ENCODE results near the gene GBA3.

Gene GBA3

DNA sequence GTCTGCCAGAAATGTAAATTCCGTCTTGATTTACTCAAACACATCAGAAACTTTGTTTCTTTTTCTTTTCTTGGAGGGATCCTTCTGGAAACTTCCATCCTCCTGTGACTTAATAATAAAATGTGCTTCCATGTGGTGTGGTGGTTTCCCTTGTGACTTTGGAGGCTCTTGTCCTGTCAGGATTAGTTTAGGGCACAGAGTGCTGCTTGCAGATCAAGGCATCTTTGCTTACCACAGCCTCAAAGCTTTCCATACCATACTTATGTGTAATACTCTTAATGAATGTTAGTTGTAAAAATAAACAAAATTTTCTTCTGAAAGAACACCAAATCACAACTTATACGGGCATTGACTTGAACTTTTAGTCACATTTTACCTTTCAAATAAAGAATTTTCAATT lies 27.4 kb downstream of the GBA3 start:
- Histone ChIP-seq H3K4me3 (ENCODE audit: insufficient read depth, low read length, poor library complexity, severe bottlenecking) (no peak overlapping the region), H3K9ac (ENCODE audit: low read length) (no peak overlapping the region), H3K9me3 (ENCODE audit: insufficient read depth, low read length) (no peaks in the 10 kb centered on the region), H3F3A (ENCODE audit: insufficient read depth) (no peaks in the 10 kb centered on the region), H2AFZ (ENCODE audit: low read depth, low read length, severe bottlenecking) (no peak overlapping the region), H3K36me3 (ENCODE audit: low read length) (no peaks in the 10 kb centered on the region), H3K4me2 (ENCODE audit: low read depth, low read length, poor library complexity, severe bottlenecking) (no peak overlapping the region), H3K27me3 (ENCODE audit: low read length) (no peaks in the 10 kb centered on the region), H3K79me2 (ENCODE audit: insufficient read depth, low read length) (no peaks in the 10 kb centered on the region), H4K20me1 (ENCODE audit: low read depth, low read length) (no peaks in the 10 kb centered on the region), H3K9me2 (replicated peaks; ENCODE audit: insufficient read depth, low read length) (no peaks in the 10 kb centered on the region), H3K27ac (ENCODE audit: low read depth, low read length) (no peak overlapping the region)
- TF ChIP-seq, protein P1, sequence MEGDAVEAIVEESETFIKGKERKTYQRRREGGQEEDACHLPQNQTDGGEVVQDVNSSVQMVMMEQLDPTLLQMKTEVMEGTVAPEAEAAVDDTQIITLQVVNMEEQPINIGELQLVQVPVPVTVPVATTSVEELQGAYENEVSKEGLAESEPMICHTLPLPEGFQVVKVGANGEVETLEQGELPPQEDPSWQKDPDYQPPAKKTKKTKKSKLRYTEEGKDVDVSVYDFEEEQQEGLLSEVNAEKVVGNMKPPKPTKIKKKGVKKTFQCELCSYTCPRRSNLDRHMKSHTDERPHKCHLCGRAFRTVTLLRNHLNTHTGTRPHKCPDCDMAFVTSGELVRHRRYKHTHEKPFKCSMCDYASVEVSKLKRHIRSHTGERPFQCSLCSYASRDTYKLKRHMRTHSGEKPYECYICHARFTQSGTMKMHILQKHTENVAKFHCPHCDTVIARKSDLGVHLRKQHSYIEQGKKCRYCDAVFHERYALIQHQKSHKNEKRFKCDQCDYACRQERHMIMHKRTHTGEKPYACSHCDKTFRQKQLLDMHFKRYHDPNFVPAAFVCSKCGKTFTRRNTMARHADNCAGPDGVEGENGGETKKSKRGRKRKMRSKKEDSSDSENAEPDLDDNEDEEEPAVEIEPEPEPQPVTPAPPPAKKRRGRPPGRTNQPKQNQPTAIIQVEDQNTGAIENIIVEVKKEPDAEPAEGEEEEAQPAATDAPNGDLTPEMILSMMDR (IDR thresholded peaks at IDR 0.05; ENCODE audit: insufficient read depth, low read length, poor library complexity, severe bottlenecking) = no peak
- no peak for TF ChIP-seq EZH2phosphoT487 (conservative IDR thresholded peaks at IDR 0.05; ENCODE audit: low read length)

- H3K27me3 ChIP-seq (ENCODE audit: low read length) = no peaks in the 10 kb centered on the region
- H3K4me2 ChIP-seq (ENCODE audit: low read depth, low read length, poor library complexity, severe bottlenecking) = no peak overlapping the region
- H2AFZ ChIP-seq (ENCODE audit: low read depth, low read length, severe bottlenecking) = no peak overlapping the region
- no peaks in the 10 kb centered on the region for H4K20me1 ChIP-seq (ENCODE audit: low read depth, low read length)
- no peak overlapping the region for H3K27ac ChIP-seq (ENCODE audit: low read depth, low read length)
- H3K36me3 ChIP-seq (ENCODE audit: low read length) = no peaks in the 10 kb centered on the region
- H3K4me3 ChIP-seq (ENCODE audit: insufficient read depth, low read length, poor library complexity, severe bottlenecking) = no peak overlapping the region
- no peak overlapping the region for H3K9ac ChIP-seq (ENCODE audit: low read length)
- TF ChIP-seq, protein P1 (IDR thresholded peaks at IDR 0.05; ENCODE audit: insufficient read depth, low read length, poor library complexity, severe bottlenecking) = no peak
- no peak for TF ChIP-seq EZH2phosphoT487 (conservative IDR thresholded peaks at IDR 0.05; ENCODE audit: low read length)
- H3F3A ChIP-seq (ENCODE audit: insufficient read depth) = no peaks in the 10 kb centered on the region
- H3K9me3 ChIP-seq (ENCODE audit: insufficient read depth, low read length) = no peaks in the 10 kb centered on the region
- no peaks in the 10 kb centered on the region for H3K9me2 ChIP-seq (replicated peaks; ENCODE audit: insufficient read depth, low read length)
- no peaks in the 10 kb centered on the region for H3K79me2 ChIP-seq (ENCODE audit: insufficient read depth, low read length)
These were observed 28.5 kb downstream of the GBA3 start for GRCh38 chr4:22721204-22721603.

DNA sequence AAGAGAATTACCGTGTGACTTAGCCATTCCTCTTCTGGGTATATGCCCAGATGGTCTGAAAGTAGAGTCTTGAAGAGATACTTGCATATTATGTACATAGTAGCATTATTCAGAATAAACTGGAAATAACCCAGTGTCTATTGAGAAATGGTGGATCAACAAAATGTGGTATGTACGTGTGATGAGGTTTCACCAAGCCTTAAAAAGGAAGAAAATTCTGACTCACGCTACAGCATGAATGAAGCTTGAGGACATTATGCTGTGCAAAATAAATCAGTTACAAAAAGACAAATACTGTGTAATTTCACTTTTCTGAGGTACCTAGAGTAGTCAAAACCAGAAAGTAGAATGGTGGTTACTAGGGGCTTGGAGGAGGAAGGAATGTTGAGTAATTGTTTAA lies 37.3 kb downstream of the GBA3 start:
- no peak overlapping the region for H3K9ac ChIP-seq (ENCODE audit: low read length)
- H3K27ac ChIP-seq (ENCODE audit: low read depth, low read length) = no peak overlapping the region
- no peak overlapping the region for H3K4me2 ChIP-seq (ENCODE audit: low read depth, low read length, poor library complexity, severe bottlenecking)
- no peaks in the 10 kb centered on the region for H3K9me3 ChIP-seq (ENCODE audit: insufficient read depth, low read length)
- H3K9me2 ChIP-seq (replicated peaks; ENCODE audit: insufficient read depth, low read length) = no peaks in the 10 kb centered on the region
- H3K79me2 ChIP-seq (ENCODE audit: insufficient read depth, low read length) = no peaks in the 10 kb centered on the region
- H4K20me1 ChIP-seq (ENCODE audit: low read depth, low read length) = no peaks in the 10 kb centered on the region
- no peak overlapping the region for H3K4me3 ChIP-seq (ENCODE audit: insufficient read depth, low read length, poor library complexity, severe bottlenecking)
- no peak overlapping the region for H2AFZ ChIP-seq (ENCODE audit: low read depth, low read length, severe bottlenecking)
- H3K27me3 ChIP-seq (ENCODE audit: low read length) = no peaks in the 10 kb centered on the region
- no peaks in the 10 kb centered on the region for H3K36me3 ChIP-seq (ENCODE audit: low read length)
- TF ChIP-seq, protein P1 (IDR thresholded peaks at IDR 0.05; ENCODE audit: insufficient read depth, low read length, poor library complexity, severe bottlenecking) = no peak
- TF ChIP-seq EZH2phosphoT487 (conservative IDR thresholded peaks at IDR 0.05; ENCODE audit: low read length) = no peak
- no peaks in the 10 kb centered on the region for H3F3A ChIP-seq (ENCODE audit: insufficient read depth)
